K562 (cell line): ENCODE results near the gene TUT1. TPM values are rescaled to one million over a fixed set of nuclear protein-coding genes. Genes with fewer than 3 reads are reported as not detected.

Experiments
- ATAC-seq: fragments of 200-7000 bp; cut with Tn5 transposase; 3 replicates; pipeline ENCODE4 v1.9.1; 2020; ENCODE audit warnings: moderate library complexity
- BruUV-seq: library from RNA; stranded (reverse); fragments of 400-500 nt; replicated peaks from 2 replicates; lab custom pipeline; 2021; lab: Mats Ljungman, UMichigan
- CTCF ChIA-PET: fragments of 300-600 bp; formaldehyde crosslinking; extraction: SDS; loops from one replicate; lab custom pipeline; 2021; ENCODE audit warnings: low intra/inter-chr PET ratio; lab: Yijun Ruan, JAX
- POLR2A ChIA-PET: fragments of 300-600, 350-650 bp; sonication (Branson Sonifier 250); formaldehyde crosslinking; extraction: SDS; loops from one replicate; lab custom pipeline; 2021; ENCODE audit warnings: antibody characterized with exemption, inconsistent platforms; lab: Yijun Ruan, JAX
- DNase-seq, 4 experiments: peaks; one replicate each; pipeline versions ENCODE4 v3.0.0 to v3.0.0-alpha.2; 2011 to 2018; ENCODE audit warnings: low spot score in 3 of 4, mixed read lengths in 3 of 4; ENCODE audit errors: extremely low read depth in 1 of 4
- FAIRE-seq: peaks from 2 replicates; lab custom pipeline; 2011; peaks lifted over from hg19 to GRCh38; lab: Jason Lieb, UNC
- H2AFZ ChIP-seq: 2 replicates; pipeline ENCODE4 v1.6.0; 2011; ENCODE audit warnings: low read depth, low read length, control low read depth, inconsistent platforms
- H3K27ac ChIP-seq: fragments of 200-600 bp; 3 replicates; pipeline ENCODE4 v1.8.0; 2011; ENCODE audit warnings: low read depth, mild to moderate bottlenecking, control low read depth, inconsistent platforms, low read length, moderate library complexity, mixed read lengths; ENCODE audit errors: extremely low read depth
- H3K27me3 ChIP-seq, 2 experiments: fragments of 300-600 bp in 1 of 2; 2 replicates in 1 of 2; 3 replicates in 1 of 2; pipeline versions ENCODE4 v1.6.0 to v1.8.0; 2011; ENCODE audit warnings: inconsistent platforms in 2 of 2, low read length in 2 of 2, mild to moderate bottlenecking in 1 of 2, mixed read lengths in 1 of 2, moderate library complexity in 1 of 2; ENCODE audit not compliant: control insufficient read depth in 2 of 2, insufficient read depth in 2 of 2
- H3K36me3 ChIP-seq: fragments of 300-600 bp; 3 replicates; pipeline ENCODE4 v1.8.0; 2011; ENCODE audit warnings: mild to moderate bottlenecking, low read length, inconsistent platforms; ENCODE audit not compliant: control insufficient read depth, insufficient read depth
- H3K4me1 ChIP-seq, 2 experiments: fragments of 200-600 bp in 1 of 2; replicated peaks in 1 of 2; 2 replicates in 1 of 2; 3 replicates in 1 of 2; pipeline versions ENCODE4 v1.5.1 to v1.8.0; 2011; ENCODE audit warnings: inconsistent platforms in 2 of 2, low read length in 2 of 2, mild to moderate bottlenecking in 1 of 2, mixed read lengths in 1 of 2, moderate library complexity in 1 of 2; ENCODE audit not compliant: control insufficient read depth in 2 of 2, insufficient read depth in 2 of 2
- H3K4me2 ChIP-seq: 2 replicates; pipeline ENCODE4 v1.6.1; 2011; ENCODE audit warnings: low read length, control low read depth, inconsistent platforms, mixed read lengths; ENCODE audit not compliant: insufficient read depth
- H3K4me3 ChIP-seq: fragments of 200-600 bp; sonication (generic), shearing (Covaris generic); 2 replicates; pipeline ENCODE4 v1.5.1; 2016; ENCODE audit warnings: control low read depth, inconsistent platforms
- H3K79me2 ChIP-seq: fragments of 200-600 bp; 3 replicates; pipeline ENCODE4 v1.8.0; 2011; ENCODE audit warnings: low read length, inconsistent platforms; ENCODE audit not compliant: control insufficient read depth, insufficient read depth
- H3K9ac ChIP-seq, 2 experiments: 2 replicates each; pipeline versions ENCODE4 v1.6.0 to v1.6.1; 2011; ENCODE audit warnings: low read depth in 2 of 2, low read length in 2 of 2, control low read depth in 1 of 2, inconsistent platforms in 1 of 2, mild to moderate bottlenecking in 1 of 2, mixed read lengths in 1 of 2; ENCODE audit not compliant: insufficient read depth in 1 of 2
- H3K9me1 ChIP-seq: one replicate; pipeline ENCODE4 v1.6.0; 2011; ENCODE audit warnings: inconsistent platforms, mild to moderate bottlenecking, low read length, moderate library complexity; ENCODE audit not compliant: control insufficient read depth, insufficient read depth
- H3K9me3 ChIP-seq: replicated peaks from 2 replicates; pipeline ENCODE4 v1.5.1; 2011; ENCODE audit warnings: low read depth, low read length, inconsistent platforms; ENCODE audit not compliant: control insufficient read depth, insufficient read depth
- H4K20me1 ChIP-seq: replicated peaks from 2 replicates; pipeline ENCODE4 v1.6.1; 2011; ENCODE audit warnings: low read length, inconsistent platforms, mixed read lengths; ENCODE audit not compliant: control insufficient read depth, insufficient read depth
- CLOCK ChIP-seq: fragments of 250-450 bp; sonication (Bioruptor Pico); IDR thresholded peaks from 2 replicates; pipeline ENCODE4 v1.4.0; 2020; ENCODE audit warnings: mild to moderate bottlenecking, moderate library complexity, borderline replicate concordance
- E2F5 ChIP-seq: sonication (generic); formaldehyde crosslinking; IDR thresholded peaks from 2 replicates; pipeline ENCODE4 v1.8.0; 2022; ENCODE audit warnings: mild to moderate bottlenecking, missing genetic modification reagents
- HDAC1 ChIP-seq, 2 experiments: fragments of 450-650 bp; IDR thresholded peaks; 2 replicates each; pipeline ENCODE4 v1.6.1; 2016 to 2017; ENCODE audit warnings: inconsistent platforms in 1 of 2, mild to moderate bottlenecking in 1 of 2, moderate library complexity in 1 of 2
- MAFG ChIP-seq: fragments of 450-650 bp; conservative IDR thresholded peaks from 2 replicates; pipeline ENCODE4 v1.6.1; 2016; ENCODE audit warnings: missing genetic modification characterization, missing compliant biosample characterization
- MEIS2 ChIP-seq: fragments of 450-650 bp; IDR thresholded peaks from 2 replicates; pipeline ENCODE4 v1.6.1; 2014; ENCODE audit warnings: mild to moderate bottlenecking; ENCODE audit not compliant: partially characterized antibody
- NCOR1 ChIP-seq: fragments of 450-650 bp; IDR thresholded peaks from 2 replicates; pipeline ENCODE4 v1.6.1; 2016; ENCODE audit warnings: mild to moderate bottlenecking, moderate library complexity
- NFXL1 ChIP-seq: fragments of 450-650 bp; formaldehyde crosslinking; IDR thresholded peaks from 2 replicates; pipeline ENCODE4 v1.4.0; 2021; ENCODE audit warnings: mild to moderate bottlenecking
- NRF1 ChIP-seq, 2 experiments: fragments of 450-650 bp; IDR thresholded peaks in 1 of 2; conservative IDR thresholded peaks in 1 of 2; 2 replicates each; pipeline ENCODE4 v1.6.1; 2014; ENCODE audit warnings: mild to moderate bottlenecking in 2 of 2
- OTX1 ChIP-seq: fragments of 450-650 bp; formaldehyde crosslinking; IDR thresholded peaks from 2 replicates; pipeline ENCODE4 v1.4.0; 2022; ENCODE audit warnings: mild to moderate bottlenecking
- PBX2 ChIP-seq, 2 experiments: IDR thresholded peaks in 1 of 2; conservative IDR thresholded peaks in 1 of 2; 2 replicates each; pipeline ENCODE4 v1.6.1; 2016; ENCODE audit warnings: low read depth in 2 of 2, mild to moderate bottlenecking in 1 of 2, missing compliant biosample characterization in 1 of 2, missing genetic modification characterization in 1 of 2, moderate library complexity in 1 of 2
- RNF2 ChIP-seq: sonication (generic); IDR thresholded peaks from 2 replicates; pipeline ENCODE4 v1.6.1; 2016
- SMARCA5 ChIP-seq: fragments of 450-650 bp; IDR thresholded peaks from 2 replicates; pipeline ENCODE4 v1.6.1; 2016
- TAF15 ChIP-seq: fragments of 200-400 bp; formaldehyde crosslinking; IDR thresholded peaks from 2 replicates; pipeline ENCODE4 v1.6.1; 2017; ENCODE audit warnings: mild to moderate bottlenecking, low read depth, low read length, moderate library complexity
- YY1 ChIP-seq, 3 experiments: IDR thresholded peaks; 2 replicates each; pipeline ENCODE4 v1.6.1; 2011; ENCODE audit warnings: low read length in 2 of 3, mild to moderate bottlenecking in 2 of 3, moderate library complexity in 2 of 3, borderline replicate concordance in 1 of 3, control low read depth in 1 of 3, low read depth in 1 of 3; ENCODE audit not compliant: insufficient read depth in 3 of 3, insufficient replicate concordance in 2 of 3, control insufficient read depth in 1 of 3, insufficient read length in 1 of 3; ENCODE audit errors: extremely low read depth in 1 of 3
- ZNF133 ChIP-seq: fragments of 250-450 bp; sonication (Bioruptor Pico); IDR thresholded peaks from 2 replicates; pipeline ENCODE4 v1.4.0; 2020; ENCODE audit warnings: mild to moderate bottlenecking
- WGBS: fragments of 100-300 bp; shearing (Covaris generic); methylation state at CpG from one replicate; pipeline ENCODE4 v1.1.6; 2016; ENCODE audit warnings: low coverage, mixed read lengths; ENCODE audit not compliant: insufficient coverage; ENCODE audit errors: missing lambda C conversion rate; 5-methylcytosine and 5-hydroxymethylcytosine counted together
- in situ Hi-C: fragments of 300-500 bp; cut with MboI; formaldehyde crosslinking; loops from 4 replicates; pipeline ENCODE4 v1.15.0; 2018; ENCODE audit warnings: inconsistent platforms, mixed read lengths
- intact Hi-C: fragments of 100-400 bp; cut with micrococcal nuclease; formaldehyde crosslinking; loops from 2 replicates; pipeline ENCODE4 v1.14.2; 2022
- polyA plus RNA-seq, 8 experiments: library from polyadenylated mRNA; depleted of rRNA in 4 of 8; stranded (reverse) in 5 of 8; unstranded in 3 of 8; fragments of >200 nt; fragmentation: Nextera tagmentation in 2 of 8; fragmentation: Illumina TruSeq in 1 of 8; extraction: Ambion mirVana in 2 of 8; extraction: Trizol in 1 of 8; gene quantifications; 2 replicates each; pipeline versions ENCODE4 v1.2.1 to v1.2.3, GENCODE V29; 2011 to 2014; ENCODE audit warnings: inconsistent platforms in 1 of 8, missing spikeins in 1 of 8
- total RNA-seq, 7 experiments: library from RNA; depleted of rRNA in 6 of 7; stranded (reverse); fragments of >200 nt in 6 of 7; fragmentation: Illumina TruSeq in 2 of 7; extraction: Trizol in 2 of 7; gene quantifications; 2 replicates each; pipeline versions ENCODE4 v1.2.1 to v1.2.3, GENCODE V29; 2011 to 2021; ENCODE audit warnings: low replicate concordance in 1 of 7

Gene TUT1
- total and polyA plus RNA-seq, 9 of the 15 experiments (the other 6 are each of a cell fraction or from before 2014, with no cell fraction given), result 0.66 to 44.3 (median 15.7) TPM

DNA sequence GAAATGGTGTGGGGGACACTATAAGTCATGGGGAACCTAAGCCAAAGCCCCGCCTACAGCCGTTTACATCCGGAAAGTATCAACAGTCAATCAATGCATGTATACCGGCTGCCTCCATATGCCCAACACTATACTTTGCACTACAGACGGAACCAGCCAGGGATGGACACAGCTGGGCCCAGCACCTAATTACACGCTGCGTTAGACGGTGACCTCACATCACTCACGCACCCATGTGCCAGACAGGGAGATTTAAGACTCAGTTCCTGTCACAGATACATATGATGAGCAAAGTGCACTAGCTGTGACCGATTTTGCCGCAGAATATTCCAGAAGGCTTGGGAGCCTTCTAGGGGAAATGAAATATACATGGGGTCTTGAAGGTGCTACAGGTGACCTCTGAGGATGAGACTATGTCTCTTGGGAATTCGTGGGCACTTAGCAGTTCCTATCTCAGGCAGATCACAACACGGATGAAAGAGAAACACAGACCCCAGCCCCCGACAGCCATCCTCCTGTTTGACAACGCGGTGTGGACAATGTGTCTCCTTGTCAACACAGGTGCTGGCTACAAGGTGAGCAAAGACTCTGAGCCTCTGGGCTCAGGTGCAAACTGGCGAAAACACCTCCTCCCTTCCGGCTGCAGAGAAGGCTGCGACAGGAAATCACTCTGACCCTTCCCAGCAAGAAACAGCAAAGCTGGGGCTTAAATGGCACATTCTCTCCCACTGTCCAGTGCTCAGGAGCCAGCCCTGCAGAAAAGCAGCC, 52.7 kb downstream of the TUT1 start:
- Histone ChIP-seq H3K4me3 (no peak overlapping the region), H3K27me3 (no peaks in the 10 kb centered on the region), H3K27ac (no peak overlapping the region), H3K4me1 (peaks cover 52 to 53% of the 10 kb centered on the region in 2 experiments), H3K4me2 (no peak overlapping the region), H3K9me3 (no peaks in the 10 kb centered on the region), H3K79me2 (peaks cover 60% of the 10 kb centered on the region), H2AFZ (no peak overlapping the region), H4K20me1 (no peaks in the 10 kb centered on the region; the same call in none of the 2 replicates), H3K9ac (peak overlapping the region in 1 of 2 experiments; percentile 68; a peak in 1 of 4 replicates)
- ChIA-PET CTCF (no interaction called here), POLR2A (interaction anchor here (0.8 to 1.3 kb wide), 2 partner anchors 10 to 38 kb away, joined by 3 to 4 read pairs; no protein-coding TSS in a partner anchor)
- no peak for DNase-seq
- 74% methylated on average over 19 of the region's 19 CpGs for WGBS
- no peak for ATAC-seq
- in situ Hi-C loops, result no loop called here
- no peak for TF ChIP-seq HDAC1 (IDR thresholded peaks at IDR 0.05)
- no peak for TF ChIP-seq NRF1 (conservative IDR thresholded peaks at IDR 0.05 in 1 of 2, IDR thresholded peaks at IDR 0.05 in 1 of 2)
- no peak for TF ChIP-seq NCOR1
- TF ChIP-seq OTX1, result no peak
- TF ChIP-seq MAFG (tag), result no peak
- TF ChIP-seq E2F5, result no peak
- no peak for TF ChIP-seq TAF15
- no peak for TF ChIP-seq CLOCK (CRISPR knock-in tag)
- no peak for TF ChIP-seq RNF2
- TF ChIP-seq PBX2 (CRISPR knock-in tag; IDR thresholded peaks at IDR 0.05; ENCODE audit: low read depth), result no peak
- peak; percentile 36; the same call in 1 of the 2 replicates for TF ChIP-seq PBX2 (tag; conservative IDR thresholded peaks at IDR 0.05; ENCODE audit: low read depth)
- TF ChIP-seq MEIS2, result peak; percentile 42
- TF ChIP-seq SMARCA5, result no peak
- TF ChIP-seq NFXL1, result no peak
- peak in 1 of 3 experiments; percentile 31 for TF ChIP-seq YY1 (IDR thresholded peaks at IDR 0.05; ENCODE audit: borderline replicate concordance in 1 of 3, control insufficient read depth in 1 of 3, extremely low read depth in 1 of 3, insufficient read depth in 3 of 3, insufficient read length in 1 of 3, insufficient replicate concordance in 2 of 3, low read depth in 1 of 3, low read length in 2 of 3)
- TF ChIP-seq ZNF133 (CRISPR knock-in tag), result no peak
- TF ChIP-seq, all 486 proteins: peak for 3
- Histone ChIP-seq H3K36me3 (peaks cover 19% of the 10 kb centered on the region; the same call in 1 of the 3 replicates), H3K9me1 (peaks cover 8% of the 10 kb centered on the region)
- FAIRE-seq, result no peak
- intact Hi-C loops, result no loop called here
- BruUV-seq, result no TSS peak
